Osteoblast (primary cell): ENCODE results near the gene DIAPH2. TPM values are rescaled to one million over a fixed set of nuclear protein-coding genes. Genes with fewer than 3 reads are reported as not detected.
"Not testable (repeated sequence)": the region's sequence is repeated elsewhere in the genome, so short reads cannot be mapped to it uniquely, and the experiment has no call there.

Experiments used
- DNase-seq: peaks from one replicate; pipeline ENCODE4 v3.0.0; 2011; ENCODE audit warnings: low spot score, mixed read lengths; ENCODE audit not compliant: insufficient read length; ENCODE audit errors: missing footprints
- H2AFZ ChIP-seq: 2 replicates; pipeline ENCODE4 v1.6.0; 2011; ENCODE audit warnings: mild to moderate bottlenecking, low read length
- H3K27ac ChIP-seq: 2 replicates; pipeline ENCODE4 v1.5.1; 2011; ENCODE audit warnings: mild to moderate bottlenecking, low read depth, low read length, moderate library complexity
- H3K27me3 ChIP-seq: 2 replicates; pipeline ENCODE4 v1.6.0; 2012; ENCODE audit warnings: mild to moderate bottlenecking, control low read depth, inconsistent platforms, low read length, moderate library complexity; ENCODE audit not compliant: insufficient read depth
- H3K36me3 ChIP-seq: 2 replicates; pipeline ENCODE4 v1.5.1; 2011; ENCODE audit warnings: mild to moderate bottlenecking, low read length, control low read depth, moderate library complexity; ENCODE audit not compliant: insufficient read depth
- H3K4me1 ChIP-seq: 2 replicates; pipeline ENCODE4 v1.5.1; 2011; ENCODE audit warnings: mild to moderate bottlenecking, low read length, control low read depth, moderate library complexity; ENCODE audit not compliant: insufficient read depth
- H3K4me2 ChIP-seq: 2 replicates; pipeline ENCODE4 v1.6.0; 2011; ENCODE audit warnings: mild to moderate bottlenecking, low read length; ENCODE audit not compliant: insufficient read depth
- H3K4me3 ChIP-seq: fragments of 200-600 bp; sonication (generic); 3 replicates; pipeline ENCODE4 v1.5.1; 2012; ENCODE audit warnings: mild to moderate bottlenecking, low read length, inconsistent platforms; ENCODE audit not compliant: insufficient read depth
- H3K79me2 ChIP-seq: 2 replicates; pipeline ENCODE4 v1.6.0; 2012; ENCODE audit warnings: mild to moderate bottlenecking, low read length, control low read depth, inconsistent platforms; ENCODE audit not compliant: insufficient read depth
- H3K9me3 ChIP-seq: 2 replicates; pipeline ENCODE4 v1.5.1; 2011; ENCODE audit warnings: low read depth, low read length, control low read depth
- H4K20me1 ChIP-seq: 2 replicates; pipeline ENCODE4 v1.6.0; 2012; ENCODE audit warnings: mild to moderate bottlenecking, low read length, control low read depth; ENCODE audit not compliant: insufficient read depth
- CTCF ChIP-seq: IDR thresholded peaks from 2 replicates; pipeline ENCODE4 v1.5.1; 2011; ENCODE audit warnings: mild to moderate bottlenecking, low read depth, low read length, moderate library complexity; ENCODE audit errors: extremely low read depth
- total RNA-seq: library from RNA; depleted of rRNA; stranded (reverse); fragments of >200 nt; gene quantifications from 2 replicates; pipeline ENCODE4 v1.2.3, GENCODE V29; 2012

Gene DIAPH2
- total RNA-seq, 1 donor = 21.0 TPM

- Histone ChIP-seq H3K27me3 (no peaks in the 10 kb centered on the region), H4K20me1 (no peaks in the 10 kb centered on the region), H3K4me2 (no peak overlapping the region), H3K79me2 (no peaks in the 10 kb centered on the region), H3K4me3 (no peak overlapping the region), H3K36me3 (no peaks in the 10 kb centered on the region), H3K9me3 (no peaks in the 10 kb centered on the region), H2AFZ (no peak overlapping the region), H3K4me1 (no peaks in the 10 kb centered on the region), H3K27ac (no peak overlapping the region)
- no peak for TF ChIP-seq CTCF
- no peak for DNase-seq
These were observed 28.7 kb downstream of the DIAPH2 start for GRCh38 chrX:96713303-96713702.

- not testable (repeated sequence) for H3K79me2 ChIP-seq, DNase-seq, H4K20me1 ChIP-seq, H3K27me3 ChIP-seq, H3K27ac ChIP-seq, H3K9me3 ChIP-seq, H3K4me1 ChIP-seq, H3K36me3 ChIP-seq, H3K4me3 ChIP-seq, H2AFZ ChIP-seq, H3K4me2 ChIP-seq
These were observed 29.8 kb downstream of the DIAPH2 start for GRCh38 chrX:96714393-96714792.

GRCh38 chrX:96715481-96715880, 30.8 kb downstream of the DIAPH2 start:
- DNase-seq = no peak
- H3K4me2 ChIP-seq = peak overlapping the region; percentile 41
- no peaks in the 10 kb centered on the region for H3K9me3 ChIP-seq
- no peaks in the 10 kb centered on the region for H3K27me3 ChIP-seq
- H3K4me1 ChIP-seq = no peaks in the 10 kb centered on the region
- H3K79me2 ChIP-seq = peaks cover 3% of the 10 kb centered on the region
- no peak overlapping the region for H2AFZ ChIP-seq
- H4K20me1 ChIP-seq = no peaks in the 10 kb centered on the region
- no peak for TF ChIP-seq CTCF
- no peak overlapping the region for H3K4me3 ChIP-seq
- H3K36me3 ChIP-seq = no peaks in the 10 kb centered on the region
- H3K27ac ChIP-seq = peak overlapping the region; percentile 29

- DNase-seq = no peak
- no peaks in the 10 kb centered on the region for H4K20me1 ChIP-seq
- H3K9me3 ChIP-seq = no peaks in the 10 kb centered on the region
- peaks cover 5% of the 10 kb centered on the region for H3K79me2 ChIP-seq
- no peak overlapping the region for H3K4me2 ChIP-seq
- no peaks in the 10 kb centered on the region for H3K4me1 ChIP-seq
- no peak overlapping the region for H3K27ac ChIP-seq
- no peak overlapping the region for H3K4me3 ChIP-seq
- H3K36me3 ChIP-seq = no peaks in the 10 kb centered on the region
- H3K27me3 ChIP-seq = no peaks in the 10 kb centered on the region
- TF ChIP-seq CTCF = no peak
- no peak overlapping the region for H2AFZ ChIP-seq
These were observed 34.7 kb downstream of the DIAPH2 start for GRCh38 chrX:96719161-96719875.
